ENCODE data around the gene TEDC1. TPM values are rescaled to one million over a fixed set of nuclear protein-coding genes. Genes with fewer than 3 reads are reported as not detected.

The TEDC1 gene
- polyA plus RNA-seq, 2 donors = 11.8 to 17.6 TPM

DNA sequence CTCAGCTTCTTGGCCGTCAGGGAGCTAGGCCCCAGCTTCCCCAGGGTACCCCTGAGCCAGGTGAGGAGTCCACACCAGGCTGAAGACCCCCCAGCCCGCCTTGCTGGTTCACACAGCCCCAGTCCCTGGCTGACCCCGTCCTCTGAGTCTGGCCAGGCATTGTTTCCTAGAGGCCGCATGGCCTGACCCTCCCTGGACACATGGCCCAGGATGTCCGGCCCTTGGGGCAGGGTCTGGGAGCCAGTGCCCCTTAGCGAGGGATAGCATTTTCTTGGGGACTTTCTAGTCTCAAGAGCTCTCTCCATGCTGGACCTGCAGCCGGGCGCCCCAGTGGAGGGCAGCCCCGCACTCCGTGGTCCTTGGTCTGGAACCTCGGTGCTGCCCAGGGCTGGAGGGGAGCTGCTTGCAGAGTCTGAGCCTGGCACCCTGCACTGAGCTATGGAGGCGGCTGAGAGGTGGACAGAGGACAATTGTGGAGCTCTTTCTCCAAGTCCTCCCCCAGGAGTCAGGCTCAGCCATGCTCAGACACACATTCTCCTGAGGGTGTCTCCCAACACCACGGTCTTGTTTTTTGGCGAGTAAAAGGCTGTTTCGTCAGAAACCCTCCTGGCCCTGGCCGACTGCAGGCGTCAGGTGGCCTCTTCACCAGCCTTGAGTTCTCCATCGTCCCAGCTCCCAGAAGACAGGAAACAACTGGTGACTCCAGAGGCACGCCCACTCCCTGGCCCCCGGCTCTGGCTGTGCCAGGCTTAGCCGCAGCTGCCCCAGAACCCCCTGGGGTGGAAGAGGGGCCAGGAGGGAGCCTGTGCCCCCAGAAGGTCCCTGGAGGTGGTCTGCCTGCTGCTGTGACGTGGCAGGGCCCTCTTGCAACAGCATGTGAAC is 34.1 kb upstream of the TEDC1 start:
- WGBS, 2 donors = 85 to 90% methylated on average over 22 of the region's 22 CpGs

DNA sequence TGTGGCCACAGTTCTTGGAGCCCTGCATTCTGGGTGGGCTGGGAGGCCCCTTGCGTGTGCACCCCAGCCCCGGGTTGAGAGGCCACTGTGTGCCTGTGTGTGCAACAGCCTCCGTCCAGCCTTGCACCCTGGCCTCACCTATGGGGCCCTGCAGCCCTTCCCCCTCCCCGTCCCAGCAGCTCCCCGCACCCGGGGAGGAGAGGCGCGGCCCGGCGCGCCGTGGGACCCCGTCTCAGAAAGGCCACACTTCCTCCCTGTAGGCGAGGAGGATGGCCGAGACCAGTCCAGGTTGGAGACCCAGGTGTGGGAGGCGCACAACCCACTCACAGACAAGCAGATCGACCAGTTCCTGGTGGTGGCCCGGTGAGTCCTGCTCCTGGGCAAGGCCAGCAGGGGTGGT is 33.0 kb upstream of the TEDC1 start:
- H3K27ac ChIP-seq (ENCODE audit: low read depth in 2 of 2, low read length in 1 of 2) = no peak overlapping the region
- H3K4me1 ChIP-seq (ENCODE audit: control insufficient read depth in 2 of 2, insufficient read depth in 2 of 2, low read length in 1 of 2) = no peaks in the 10 kb centered on the region
- 89 to 90% methylated on average over 18 of the region's 18 CpGs for WGBS, 2 donors
- H3K9me3 ChIP-seq (ENCODE audit: control insufficient read depth in 2 of 2, insufficient read depth in 1 of 2, low read depth in 1 of 2, low read length in 1 of 2) = no peaks in the 10 kb centered on the region
- H3K4me3 ChIP-seq (ENCODE audit: low read depth in 1 of 2, low read length in 2 of 2) = no peak overlapping the region
- H3K27me3 ChIP-seq (ENCODE audit: control insufficient read depth in 1 of 2, insufficient read depth in 2 of 2, low read length in 2 of 2) = no peaks in the 10 kb centered on the region
- H3K36me3 ChIP-seq (ENCODE audit: control insufficient read depth in 2 of 2, insufficient read depth in 2 of 2, low read length in 1 of 2) = peaks cover 14 to 58% of the 10 kb centered on the region in 2 donors

More for the DNA sequence above, 34.1 kb upstream of the TEDC1 start:
- H3K9me3 ChIP-seq (ENCODE audit: control insufficient read depth in 2 of 2, insufficient read depth in 1 of 2, low read depth in 1 of 2, low read length in 1 of 2) = no peaks in the 10 kb centered on the region
- H3K36me3 ChIP-seq (ENCODE audit: control insufficient read depth in 2 of 2, insufficient read depth in 2 of 2, low read length in 1 of 2) = peaks cover 14 to 64% of the 10 kb centered on the region in 2 donors
- no peak overlapping the region for H3K4me3 ChIP-seq (ENCODE audit: low read depth in 1 of 2, low read length in 2 of 2)
- no peaks in the 10 kb centered on the region for H3K4me1 ChIP-seq (ENCODE audit: control insufficient read depth in 2 of 2, insufficient read depth in 2 of 2, low read length in 1 of 2)
- no peaks in the 10 kb centered on the region for H3K27me3 ChIP-seq (ENCODE audit: control insufficient read depth in 1 of 2, insufficient read depth in 2 of 2, low read length in 2 of 2)
- no peak overlapping the region for H3K27ac ChIP-seq (ENCODE audit: low read depth in 2 of 2, low read length in 1 of 2)

DNA sequence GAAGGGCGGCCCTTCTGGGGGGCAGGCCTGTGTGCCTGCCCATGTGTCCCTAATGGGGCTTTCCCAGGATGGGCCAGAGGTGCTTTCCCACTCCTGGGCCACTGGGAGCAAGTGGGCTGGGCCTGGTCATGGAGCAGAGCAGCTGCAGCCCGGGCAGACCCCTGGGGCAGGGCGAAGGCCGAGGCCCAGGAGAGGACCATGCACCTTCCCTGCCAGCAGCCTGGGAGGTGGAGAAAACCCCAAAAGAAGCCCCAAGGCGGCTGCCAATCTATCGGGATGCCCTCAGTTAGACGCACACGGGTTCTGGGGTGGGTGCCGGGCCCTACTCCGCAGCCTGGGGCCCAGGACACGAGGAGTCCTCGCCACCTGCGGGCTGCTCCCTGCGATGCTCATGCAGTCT is 32.5 kb upstream of the TEDC1 start:
- no peaks in the 10 kb centered on the region for H3K27me3 ChIP-seq (ENCODE audit: control insufficient read depth in 1 of 2, insufficient read depth in 2 of 2, low read length in 2 of 2)
- no peak overlapping the region for H3K4me3 ChIP-seq (ENCODE audit: low read depth in 1 of 2, low read length in 2 of 2)
- H3K36me3 ChIP-seq (ENCODE audit: control insufficient read depth in 2 of 2, insufficient read depth in 2 of 2, low read length in 1 of 2) = peaks cover 14 to 59% of the 10 kb centered on the region in 2 donors
- no peak overlapping the region for H3K27ac ChIP-seq (ENCODE audit: low read depth in 2 of 2, low read length in 1 of 2)
- WGBS, 2 donors = 87 to 91% methylated on average over 13 to 14 of the region's 14 CpGs
- H3K4me1 ChIP-seq (ENCODE audit: control insufficient read depth in 2 of 2, insufficient read depth in 2 of 2, low read length in 1 of 2) = no peaks in the 10 kb centered on the region
- no peaks in the 10 kb centered on the region for H3K9me3 ChIP-seq (ENCODE audit: control insufficient read depth in 2 of 2, insufficient read depth in 1 of 2, low read depth in 1 of 2, low read length in 1 of 2)

DNA sequence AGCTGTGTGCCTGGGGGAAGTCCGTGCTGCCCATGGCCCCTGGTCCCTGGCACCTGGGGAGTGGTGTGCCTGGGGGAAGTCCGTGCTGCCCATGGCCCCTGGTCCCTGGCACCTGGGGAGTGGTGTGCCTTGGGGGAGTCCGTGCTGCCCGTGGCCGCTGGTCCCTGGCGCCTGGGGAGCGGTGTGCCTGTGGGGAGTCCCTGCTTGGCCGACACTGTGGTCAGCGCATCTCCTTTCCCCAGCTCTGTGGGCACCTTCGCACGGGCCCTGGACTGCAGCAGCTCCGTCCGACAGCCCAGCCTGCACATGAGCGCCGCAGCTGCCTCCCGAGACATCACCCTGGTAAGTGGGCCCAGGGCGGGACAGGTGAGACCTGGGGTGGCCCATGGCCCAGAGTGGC is 30.9 kb upstream of the TEDC1 start:
- H3K27ac ChIP-seq (ENCODE audit: low read depth in 2 of 2, low read length in 1 of 2) = no peak overlapping the region
- no peaks in the 10 kb centered on the region for H3K27me3 ChIP-seq (ENCODE audit: control insufficient read depth in 1 of 2, insufficient read depth in 2 of 2, low read length in 2 of 2)
- WGBS, 2 donors = 93 to 95% methylated on average over 14 to 17 of the region's 17 CpGs
- H3K9me3 ChIP-seq (ENCODE audit: control insufficient read depth in 2 of 2, insufficient read depth in 1 of 2, low read depth in 1 of 2, low read length in 1 of 2) = no peaks in the 10 kb centered on the region
- no peak overlapping the region for H3K4me3 ChIP-seq (ENCODE audit: low read depth in 1 of 2, low read length in 2 of 2)
- peaks cover 14 to 65% of the 10 kb centered on the region in 2 donors for H3K36me3 ChIP-seq (ENCODE audit: control insufficient read depth in 2 of 2, insufficient read depth in 2 of 2, low read length in 1 of 2)
- H3K4me1 ChIP-seq (ENCODE audit: control insufficient read depth in 2 of 2, insufficient read depth in 2 of 2, low read length in 1 of 2) = peaks cover 0 to 3% of the 10 kb centered on the region in 2 donors

DNA sequence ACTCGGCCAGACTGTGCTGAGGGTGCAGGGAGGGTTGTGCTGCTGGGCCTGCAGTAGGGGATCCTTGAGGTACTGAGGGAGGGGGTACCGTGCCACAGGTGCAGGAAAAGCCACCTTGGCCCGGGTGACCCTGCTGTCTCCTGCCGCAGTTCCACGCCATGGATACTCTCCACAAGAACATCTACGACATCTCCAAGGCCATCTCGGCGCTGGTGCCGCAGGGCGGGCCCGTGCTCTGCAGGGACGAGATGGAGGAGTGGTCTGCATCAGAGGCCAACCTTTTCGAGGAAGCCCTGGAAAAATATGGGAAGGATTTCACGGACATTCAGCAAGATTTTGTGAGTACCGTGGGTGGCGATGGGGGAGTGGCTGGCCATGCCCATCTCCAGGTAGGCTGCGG is 30.4 kb upstream of the TEDC1 start:
- no peak overlapping the region for H3K27ac ChIP-seq (ENCODE audit: low read depth in 2 of 2, low read length in 1 of 2)
- H3K36me3 ChIP-seq (ENCODE audit: control insufficient read depth in 2 of 2, insufficient read depth in 2 of 2, low read length in 1 of 2) = peaks cover 14 to 61% of the 10 kb centered on the region in 2 donors

DNA sequence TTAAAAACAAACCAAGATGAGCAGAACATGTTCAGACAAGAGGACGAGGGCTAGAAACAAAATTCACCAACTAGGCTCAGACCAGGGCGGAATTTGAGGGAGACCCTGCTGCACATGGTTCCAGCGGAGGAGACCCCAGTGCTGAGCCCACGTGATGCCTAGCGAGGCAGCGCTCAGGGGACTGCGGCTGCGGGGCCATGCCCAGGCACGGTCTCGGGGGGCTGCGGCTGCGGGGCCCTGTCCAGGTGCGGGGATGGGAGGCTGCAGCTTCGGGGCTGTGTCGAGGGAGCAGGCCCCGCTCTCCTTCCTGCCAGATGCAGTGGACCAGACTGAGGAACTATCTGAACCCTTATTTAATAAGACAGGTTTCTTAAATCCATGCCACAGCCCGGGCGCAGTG is 29.1 kb upstream of the TEDC1 start:
- Histone ChIP-seq H3K27ac (ENCODE audit: low read depth in 2 of 2, low read length in 1 of 2) (no peak overlapping the region), H3K36me3 (ENCODE audit: control insufficient read depth in 2 of 2, insufficient read depth in 2 of 2, low read length in 1 of 2) (peaks cover 8 to 50% of the 10 kb centered on the region in 2 donors), H3K4me1 (ENCODE audit: control insufficient read depth in 2 of 2, insufficient read depth in 2 of 2, low read length in 1 of 2) (peaks cover 4 to 16% of the 10 kb centered on the region in 2 donors), H3K27me3 (ENCODE audit: control insufficient read depth in 1 of 2, insufficient read depth in 2 of 2, low read length in 2 of 2) (no peaks in the 10 kb centered on the region), H3K9me3 (ENCODE audit: control insufficient read depth in 2 of 2, insufficient read depth in 1 of 2, low read depth in 1 of 2, low read length in 1 of 2) (no peaks in the 10 kb centered on the region), H3K4me3 (ENCODE audit: low read depth in 1 of 2, low read length in 2 of 2) (no peak overlapping the region)
- 95 to 98% methylated on average over 18 of the region's 18 CpGs for WGBS, 2 donors

More for the DNA sequence above, 30.4 kb upstream of the TEDC1 start:
- WGBS, 2 donors = 91 to 93% methylated on average over 17 of the region's 17 CpGs
- Histone ChIP-seq H3K9me3 (ENCODE audit: control insufficient read depth in 2 of 2, insufficient read depth in 1 of 2, low read depth in 1 of 2, low read length in 1 of 2) (no peaks in the 10 kb centered on the region), H3K4me3 (ENCODE audit: low read depth in 1 of 2, low read length in 2 of 2) (no peak overlapping the region), H3K27me3 (ENCODE audit: control insufficient read depth in 1 of 2, insufficient read depth in 2 of 2, low read length in 2 of 2) (no peaks in the 10 kb centered on the region), H3K4me1 (ENCODE audit: control insufficient read depth in 2 of 2, insufficient read depth in 2 of 2, low read length in 1 of 2) (peaks cover 0 to 8% of the 10 kb centered on the region in 2 donors)

DNA sequence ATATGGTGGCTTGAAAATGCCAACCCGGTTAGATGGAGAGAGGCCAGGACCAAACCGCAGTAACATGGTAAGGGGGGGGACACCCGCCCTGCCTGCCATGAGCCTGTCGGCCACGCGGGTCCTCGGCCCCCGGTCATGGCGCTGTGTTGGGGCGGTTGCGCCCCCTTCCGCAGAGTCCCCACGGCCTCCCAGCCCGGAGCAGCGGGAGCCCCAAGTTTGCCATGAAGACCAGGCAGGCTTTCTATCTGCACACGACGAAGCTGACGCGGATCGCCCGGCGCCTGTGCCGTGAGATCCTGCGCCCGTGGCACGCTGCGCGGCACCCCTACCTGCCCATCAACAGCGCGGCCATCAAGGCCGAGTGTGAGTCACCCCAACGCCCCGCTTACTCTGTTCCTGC is 26.5 kb upstream of the TEDC1 start:
- Histone ChIP-seq H3K4me1 (ENCODE audit: control insufficient read depth in 2 of 2, insufficient read depth in 2 of 2, low read length in 1 of 2) (peaks cover 7 to 41% of the 10 kb centered on the region in 2 donors), H3K27me3 (ENCODE audit: control insufficient read depth in 1 of 2, insufficient read depth in 2 of 2, low read length in 2 of 2) (no peaks in the 10 kb centered on the region), H3K4me3 (ENCODE audit: low read depth in 1 of 2, low read length in 2 of 2) (no peak overlapping the region), H3K36me3 (ENCODE audit: control insufficient read depth in 2 of 2, insufficient read depth in 2 of 2, low read length in 1 of 2) (peaks cover 6 to 42% of the 10 kb centered on the region in 2 donors), H3K27ac (ENCODE audit: low read depth in 2 of 2, low read length in 1 of 2) (no peak overlapping the region), H3K9me3 (ENCODE audit: control insufficient read depth in 2 of 2, insufficient read depth in 1 of 2, low read depth in 1 of 2, low read length in 1 of 2) (no peaks in the 10 kb centered on the region)
- 92 to 95% methylated on average over 33 of the region's 33 CpGs for WGBS, 2 donors

DNA sequence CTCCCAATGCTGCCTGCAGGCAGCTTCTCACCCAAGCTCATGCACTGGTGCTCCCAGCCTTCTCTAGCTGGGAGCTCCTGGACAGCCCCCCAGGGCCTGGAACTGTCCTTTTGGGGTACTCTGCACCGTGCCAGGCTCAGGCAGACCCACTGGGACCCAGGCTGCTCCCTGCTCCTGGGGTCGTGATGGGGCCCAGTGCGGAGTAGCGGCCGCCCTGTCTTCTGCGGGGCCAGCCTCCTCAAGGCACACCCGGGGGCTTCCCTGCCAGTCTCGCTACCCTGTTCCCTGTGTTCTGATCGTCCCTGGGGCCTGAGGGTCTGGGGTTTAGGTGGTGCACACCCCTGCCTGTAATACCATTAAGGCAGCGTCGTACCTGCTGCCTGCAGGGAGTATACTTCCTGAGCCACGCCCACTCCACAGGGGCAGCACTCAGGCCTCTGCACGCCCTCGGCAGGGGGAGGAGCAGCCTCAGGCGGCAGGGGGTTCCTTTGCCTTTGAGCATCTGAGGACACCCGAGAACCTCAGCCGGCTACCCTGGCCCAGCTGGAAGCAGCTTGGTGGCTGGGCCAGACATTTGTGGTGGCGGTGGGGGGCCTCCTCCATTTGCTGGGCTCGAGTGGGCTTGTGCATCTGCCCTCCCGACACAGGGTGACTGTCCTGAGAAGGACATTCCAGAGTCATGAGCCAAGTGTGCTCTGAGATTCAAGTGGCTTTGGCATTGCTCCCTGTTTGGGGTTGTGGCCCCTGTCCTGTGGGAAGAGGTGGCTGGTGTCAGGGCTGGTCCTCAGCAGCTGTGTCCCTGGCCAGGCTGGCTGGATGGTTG is 25.6 kb upstream of the TEDC1 start:
- Histone ChIP-seq H3K36me3 (ENCODE audit: control insufficient read depth in 2 of 2, insufficient read depth in 2 of 2, low read length in 1 of 2) (peaks cover 3 to 42% of the 10 kb centered on the region in 2 donors), H3K9me3 (ENCODE audit: control insufficient read depth in 2 of 2, insufficient read depth in 1 of 2, low read depth in 1 of 2, low read length in 1 of 2) (no peaks in the 10 kb centered on the region), H3K4me3 (ENCODE audit: low read depth in 1 of 2, low read length in 2 of 2) (no peak overlapping the region), H3K27ac (ENCODE audit: low read depth in 2 of 2, low read length in 1 of 2) (no peak overlapping the region), H3K4me1 (ENCODE audit: control insufficient read depth in 2 of 2, insufficient read depth in 2 of 2, low read length in 1 of 2) (peaks cover 7 to 46% of the 10 kb centered on the region in 2 donors), H3K27me3 (ENCODE audit: control insufficient read depth in 1 of 2, insufficient read depth in 2 of 2, low read length in 2 of 2) (no peaks in the 10 kb centered on the region)
- 71 to 74% methylated on average over 20 of the region's 20 CpGs for WGBS, 2 donors

DNA sequence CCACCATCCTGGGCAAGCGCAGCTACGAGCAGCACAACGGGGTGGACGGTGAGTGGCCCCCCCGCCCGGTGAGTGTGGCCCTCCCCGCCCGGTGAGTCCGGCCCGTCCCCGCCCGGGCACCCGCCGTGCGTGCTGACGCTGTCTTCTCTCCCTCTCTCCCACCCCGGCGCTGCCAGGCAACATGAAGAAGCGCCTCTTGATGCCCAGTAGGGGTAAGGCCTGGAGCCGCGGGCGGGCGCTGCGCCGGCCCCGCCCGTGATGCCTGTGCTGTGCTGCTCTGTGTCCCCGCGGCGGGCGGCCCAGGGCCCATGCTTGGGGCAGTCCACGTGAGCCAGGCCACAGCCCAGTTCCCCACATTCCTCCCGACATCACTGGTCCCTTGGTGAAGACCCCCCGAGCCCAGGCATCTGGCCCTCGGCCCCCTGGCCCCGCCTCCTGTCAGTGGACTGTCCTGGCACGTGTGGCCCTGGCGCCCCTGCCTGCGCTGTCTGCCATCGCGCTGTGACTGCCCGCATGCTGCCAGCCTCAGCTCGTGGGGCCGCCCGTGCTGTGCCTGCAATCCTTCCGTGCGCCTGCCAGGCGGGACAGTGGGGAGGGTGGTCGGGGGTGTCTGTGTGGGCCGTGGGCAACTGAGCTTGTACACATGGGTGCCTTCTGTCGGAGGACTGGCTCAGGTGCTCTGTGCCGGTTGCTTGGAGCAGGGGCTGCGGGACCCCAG is 24.4 kb upstream of the TEDC1 start:
- Histone ChIP-seq H3K36me3 (ENCODE audit: control insufficient read depth in 2 of 2, insufficient read depth in 2 of 2, low read length in 1 of 2) (peaks cover 0 to 29% of the 10 kb centered on the region in 2 donors), H3K27me3 (ENCODE audit: control insufficient read depth in 1 of 2, insufficient read depth in 2 of 2, low read length in 2 of 2) (no peaks in the 10 kb centered on the region), H3K4me3 (ENCODE audit: low read depth in 1 of 2, low read length in 2 of 2) (no peak overlapping the region), H3K9me3 (ENCODE audit: control insufficient read depth in 2 of 2, insufficient read depth in 1 of 2, low read depth in 1 of 2, low read length in 1 of 2) (no peaks in the 10 kb centered on the region), H3K27ac (ENCODE audit: low read depth in 2 of 2, low read length in 1 of 2) (peak overlapping the region in 1 of 2 donors; percentile 36), H3K4me1 (ENCODE audit: control insufficient read depth in 2 of 2, insufficient read depth in 2 of 2, low read length in 1 of 2) (peaks cover 7 to 48% of the 10 kb centered on the region in 2 donors)
- 63 to 82% methylated on average over 43 to 53 of the region's 53 CpGs for WGBS, 2 donors

All from esophagus (tissue), 2 donors.